ENCODE results near the gene GARIN6.
"Not testable (repeated sequence)": the region's sequence is repeated elsewhere in the genome, so short reads cannot be mapped to it uniquely, and the experiment has no call there.

Gene GARIN6

DNA sequence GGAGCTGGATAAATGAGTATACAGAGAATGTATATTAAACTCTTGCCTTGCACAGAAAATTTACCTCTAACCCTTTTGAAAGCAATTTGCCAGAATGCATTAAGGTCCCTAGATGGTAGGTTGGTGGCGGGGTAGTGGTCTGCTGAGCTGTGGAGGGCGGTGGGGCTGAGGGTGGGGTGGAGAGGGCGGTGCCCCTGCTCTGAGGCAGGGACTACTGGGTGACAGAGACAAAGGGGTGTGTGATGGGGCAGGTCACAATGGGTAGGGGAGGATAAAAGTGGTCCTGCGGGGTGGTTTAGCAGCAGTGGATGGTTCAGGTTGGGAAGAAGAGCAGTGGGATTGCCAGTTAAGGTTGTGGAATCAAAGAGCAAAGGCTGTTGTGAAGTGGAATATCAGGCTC is at the start of gene GARIN6:
GARIN6 (plus strand) TSS at position 301 of the 400 bp plus-strand sequence. CDS start 422 bp downstream, outside the sequence.
- DNase-seq (ENCODE audit: low read depth): no peak

GRCh38 chr12:99598785-99599184 is 48.8 kb upstream of the GARIN6 start:
- DNase-seq (ENCODE audit: low read depth): no peak

- DNase-seq (ENCODE audit: low read depth): no peak
Measured at GRCh38 chr12:99600388-99600787, 47.2 kb upstream of the GARIN6 start.

GRCh38 chr12:99609455-99610181 is 37.9 kb upstream of the GARIN6 start:
- DNase-seq (ENCODE audit: low read depth): no peak

- DNase-seq (ENCODE audit: low read depth): peak; percentile 55
Measured at GRCh38 chr12:99611117-99611516, 36.4 kb upstream of the GARIN6 start.

GRCh38 chr12:99611599-99611998 is 36.0 kb upstream of the GARIN6 start:
- DNase-seq (ENCODE audit: low read depth): peak; percentile 50

- peak; percentile 4 for DNase-seq (ENCODE audit: low read depth)
Measured at GRCh38 chr12:99618657-99619056, 28.9 kb upstream of the GARIN6 start.

DNA sequence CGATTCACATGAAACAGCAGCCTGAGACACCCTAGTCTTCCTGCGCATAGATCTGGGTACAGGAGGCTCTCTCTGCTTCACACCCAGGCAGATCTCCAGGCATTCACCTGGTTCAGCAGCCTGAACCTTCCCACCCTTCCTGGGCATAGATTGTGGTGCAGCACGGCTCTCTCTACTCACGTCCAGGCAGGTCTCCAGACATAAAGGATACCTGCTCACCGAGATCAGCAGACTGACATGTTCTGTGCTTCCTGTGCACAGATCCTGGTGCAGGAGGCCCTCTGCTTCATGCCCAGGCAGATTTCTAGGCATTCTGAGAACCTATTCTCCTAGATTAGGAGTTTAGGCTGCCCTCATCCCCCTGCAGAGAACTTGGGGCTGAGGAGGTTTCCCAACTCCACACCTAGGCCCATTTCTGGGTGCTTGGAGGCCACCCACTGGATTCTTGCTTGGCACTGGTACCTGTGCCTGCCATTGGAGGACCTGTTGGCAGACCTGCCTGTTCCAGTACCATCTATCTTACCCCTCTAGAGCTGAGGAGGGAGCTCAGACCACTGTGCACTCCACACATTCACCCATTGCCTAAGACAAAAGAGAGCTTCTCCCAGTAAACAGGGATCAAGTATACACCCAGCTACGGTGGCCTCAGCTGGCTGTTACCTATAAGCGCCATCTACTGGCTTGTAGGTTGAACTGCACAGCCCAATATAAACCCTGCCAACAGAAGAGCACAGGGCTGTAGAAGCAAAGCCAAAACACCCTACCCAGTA is 28.0 kb upstream of the GARIN6 start:
- DNase-seq (ENCODE audit: low read depth): peak; percentile 66

DNA sequence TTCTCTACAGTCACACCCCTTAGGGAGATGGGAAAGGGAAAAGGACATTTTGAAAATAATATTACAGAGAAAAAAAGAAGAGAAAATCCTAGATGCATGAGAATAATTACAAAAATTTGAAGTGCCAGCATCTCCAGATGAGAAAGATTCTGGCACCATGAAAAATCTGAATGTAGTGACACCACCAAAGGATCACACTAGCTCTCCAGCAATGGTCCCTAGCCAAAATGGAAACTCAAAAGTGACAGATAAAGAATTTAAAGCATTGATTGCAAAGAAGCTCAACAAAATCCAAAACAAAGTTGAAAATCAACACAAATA is 27.4 kb upstream of the GARIN6 start:
- no peak for DNase-seq (ENCODE audit: low read depth)

DNA sequence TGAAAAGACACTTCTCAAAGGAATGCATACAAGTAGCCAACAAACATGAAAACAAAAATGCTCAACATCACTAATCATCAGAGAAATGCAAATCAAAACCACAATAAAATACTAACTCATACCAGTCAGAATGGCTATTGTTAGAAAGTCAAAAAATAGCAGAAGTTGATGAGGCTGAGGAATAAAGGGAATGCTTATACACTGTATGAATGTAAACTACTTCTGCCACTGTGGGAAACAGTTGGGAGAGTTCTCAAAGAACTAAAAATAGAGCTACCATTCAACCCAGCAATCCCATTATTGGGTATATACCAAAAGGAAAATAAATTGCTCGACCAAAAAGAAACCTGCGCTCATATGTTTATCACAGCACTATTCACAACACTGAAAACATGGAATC is 23.0 kb upstream of the GARIN6 start:
- not testable (repeated sequence) for DNase-seq (ENCODE audit: low read depth)

DNA sequence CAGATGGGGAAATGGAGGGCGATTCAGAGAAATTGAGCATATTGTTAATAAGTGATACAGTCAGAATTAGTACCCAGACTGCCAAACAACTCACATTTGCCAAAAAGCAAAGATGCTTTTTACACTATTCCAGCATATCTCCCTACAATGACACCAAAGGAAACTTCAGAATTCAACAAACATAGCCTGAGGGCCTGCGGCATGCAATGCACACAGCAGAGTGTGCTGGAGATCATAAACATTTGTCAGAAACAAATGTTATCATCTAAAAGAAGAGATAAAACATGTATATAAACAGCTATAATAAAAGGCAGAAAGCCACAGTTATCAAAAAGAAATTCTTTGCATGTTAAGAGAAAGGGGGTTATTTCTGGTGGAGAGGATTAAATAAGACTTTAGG is 20.1 kb upstream of the GARIN6 start:
- no peak for DNase-seq (ENCODE audit: low read depth)

DNA sequence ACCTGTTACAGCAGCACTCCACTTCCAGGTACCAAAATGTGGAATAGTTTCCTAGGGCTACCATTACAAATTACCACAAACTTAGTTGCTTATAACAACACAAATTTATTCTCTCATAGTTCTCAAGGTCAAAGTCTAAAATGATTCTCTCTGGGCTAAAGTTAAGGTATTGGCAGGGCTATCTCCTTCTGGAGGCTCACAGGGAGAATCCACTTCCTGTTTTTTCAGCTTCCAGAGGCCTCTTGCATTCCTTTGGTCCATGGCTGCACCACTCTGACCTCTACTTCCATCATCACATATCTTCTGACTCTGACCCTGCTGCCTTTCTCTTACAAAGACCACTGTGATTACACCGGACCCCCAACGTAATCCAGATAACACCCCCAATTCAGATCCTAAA is 2.9 kb upstream of the GARIN6 start:
- no peak for DNase-seq (ENCODE audit: low read depth)

GRCh38 chr12:99648183-99648582 is 630 bp downstream of the GARIN6 start:
- no peak for DNase-seq (ENCODE audit: low read depth)

DNA sequence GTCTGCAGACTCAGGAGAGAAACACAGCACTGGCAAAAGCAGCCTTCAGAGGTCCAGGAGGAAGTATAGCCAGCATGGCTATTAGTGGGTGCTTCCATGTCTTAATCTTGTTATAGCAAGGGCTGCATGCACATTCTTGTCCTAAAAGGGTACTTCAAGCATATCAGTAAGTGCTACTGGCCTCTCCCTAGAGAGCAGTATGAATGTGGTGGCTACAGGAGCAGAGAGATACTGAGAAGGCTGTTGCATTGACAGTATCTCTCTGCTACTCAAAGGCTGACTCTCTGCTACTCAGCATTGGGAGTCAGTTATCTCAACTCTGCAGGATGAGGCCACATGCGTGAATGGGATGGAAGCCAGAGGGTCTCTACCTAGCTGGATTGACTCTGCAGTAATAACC is 2.0 kb downstream of the GARIN6 start:
- no peak for DNase-seq (ENCODE audit: low read depth)

DNA sequence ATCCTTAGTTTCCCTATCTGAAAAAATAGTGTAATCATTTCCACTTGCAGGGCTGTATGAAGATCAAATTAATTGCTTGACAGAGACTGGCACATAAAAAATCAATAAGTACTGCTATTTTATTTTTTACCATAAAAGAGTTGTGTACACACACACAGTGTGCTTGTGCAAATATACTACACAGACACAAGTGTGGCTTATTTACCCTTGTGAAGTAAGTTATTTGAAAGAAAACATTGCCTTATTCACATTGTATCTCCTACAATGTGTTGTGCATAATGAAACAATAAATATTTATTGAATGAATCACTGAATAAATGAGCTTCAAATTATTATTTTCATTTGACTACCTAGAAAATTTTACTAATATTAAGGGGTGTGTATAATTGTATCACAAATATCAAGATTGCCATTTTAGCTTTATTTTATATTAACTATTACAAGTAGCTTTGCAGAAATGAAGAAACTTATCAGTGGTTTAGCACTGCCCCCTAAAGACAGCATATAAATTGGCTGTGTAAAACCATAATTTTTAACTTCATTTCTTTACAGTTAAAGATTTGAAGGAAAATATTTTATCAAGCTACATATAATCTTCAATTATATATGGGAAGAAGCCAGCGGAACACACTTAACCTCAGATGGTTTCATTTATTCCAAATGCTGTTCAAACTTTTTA is 11.3 kb downstream of the GARIN6 start:
- peak; percentile 21 for DNase-seq (ENCODE audit: low read depth)

DNA sequence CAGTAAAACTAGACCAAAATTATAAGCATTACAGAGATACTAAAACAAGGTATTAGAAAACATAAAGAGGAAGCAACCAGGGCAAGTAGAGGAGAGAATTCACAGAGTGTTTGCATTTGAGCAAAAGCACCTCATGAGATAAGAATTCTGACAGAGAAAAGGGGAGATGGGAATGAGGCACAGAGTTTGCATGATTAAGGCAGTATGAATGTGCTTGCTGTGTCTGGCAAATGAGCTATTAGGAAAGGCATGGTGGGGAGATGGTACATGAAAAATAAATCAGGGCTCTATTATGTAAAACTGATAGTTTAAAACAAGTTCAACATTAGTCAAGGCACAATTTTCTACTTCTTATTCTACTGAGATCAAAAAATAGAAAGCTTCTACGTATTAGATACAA is 23.1 kb downstream of the GARIN6 start:
- DNase-seq (ENCODE audit: low read depth): peak; percentile 37

- no peak for DNase-seq (ENCODE audit: low read depth)
Measured at GRCh38 chr12:99680276-99680675, 32.7 kb downstream of the GARIN6 start.

- DNase-seq (ENCODE audit: low read depth): no peak
Measured at GRCh38 chr12:99686142-99686541, 38.6 kb downstream of the GARIN6 start.

DNA sequence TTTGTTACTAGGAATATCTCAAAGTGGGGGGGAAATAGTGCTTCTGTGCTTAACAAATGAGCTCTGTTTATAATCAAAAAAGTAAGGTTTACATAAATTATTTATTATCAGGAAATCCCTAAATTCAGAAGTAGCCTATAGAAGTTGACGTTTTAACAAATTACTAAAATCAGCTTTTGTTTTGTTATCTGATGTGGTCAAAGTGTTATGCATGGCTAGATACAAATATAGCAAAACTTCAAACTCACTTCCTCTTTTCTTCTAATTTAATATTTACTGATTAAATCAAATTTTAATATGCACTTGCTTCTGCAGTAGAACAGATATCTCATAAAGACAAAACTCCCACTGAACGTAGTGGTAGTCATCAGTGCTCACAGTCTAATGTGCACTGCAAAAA is 47.5 kb downstream of the GARIN6 start:
- DNase-seq (ENCODE audit: low read depth): no peak

Measured in ELR (cell line).